CD8-positive, alpha-beta memory T cell (primary cell): ENCODE measurements around the gene PGF. TPM values are rescaled to one million over a fixed set of nuclear protein-coding genes. Genes with fewer than 3 reads are reported as not detected.
A peak's percentile ranks its signal among the peaks of the same experiment; 100 is the strongest.

Experiments
- CTCF ChIA-PET: fragments of 350-600 bp; sonication (Branson Sonifier 250); formaldehyde crosslinking; loops from one replicate; lab custom pipeline; 2021; ENCODE audit warnings: antibody characterized with exemption; lab: Charles Lee
- POLR2A ChIA-PET: fragments of 350-600 bp; sonication (Branson Sonifier 250); formaldehyde crosslinking; loops from one replicate; lab custom pipeline; 2021; ENCODE audit warnings: antibody characterized with exemption; lab: Charles Lee
- DNase-seq, 5 donors: peaks; one replicate each; pipeline versions ENCODE4 v3.0.0 to v3.0.0-alpha.2; 2020 to 2022; ENCODE audit warnings: mixed read lengths in 1 of 5
- H3K27ac ChIP-seq: one replicate; pipeline ENCODE4 v1.7.0; 2013; ENCODE audit warnings: low read depth, mild to moderate bottlenecking, low read length, moderate library complexity
- H3K27me3 ChIP-seq: 2 replicates; pipeline ENCODE4 v1.7.0; 2013; ENCODE audit warnings: low read length, mild to moderate bottlenecking; ENCODE audit not compliant: insufficient read depth, poor library complexity, severe bottlenecking
- H3K36me3 ChIP-seq: 2 replicates; pipeline ENCODE4 v1.7.0; 2013; ENCODE audit warnings: mild to moderate bottlenecking, low read length, moderate library complexity; ENCODE audit not compliant: insufficient read depth
- H3K4me1 ChIP-seq: 2 replicates; pipeline ENCODE4 v1.7.0; 2013; ENCODE audit warnings: mild to moderate bottlenecking, low read length, moderate library complexity; ENCODE audit not compliant: insufficient read depth
- H3K4me3 ChIP-seq: 2 replicates; pipeline ENCODE4 v1.7.0; 2013; ENCODE audit warnings: mild to moderate bottlenecking, low read length
- H3K9me3 ChIP-seq: 2 replicates; pipeline ENCODE4 v1.7.0; 2013; ENCODE audit warnings: mild to moderate bottlenecking, low read length
- H3K27ac Mint-ChIP-seq, 8 donors: one replicate each; pipeline ENCODE4 v1.8.0; 2020 to 2021; ENCODE audit warnings: mixed read lengths in 8 of 8, mild to moderate bottlenecking in 6 of 8, inconsistent platforms in 3 of 8, moderate library complexity in 3 of 8
- H3K27me3 Mint-ChIP-seq, 2 donors: one replicate each; pipeline ENCODE4 v1.8.0; 2020 to 2021; ENCODE audit warnings: mixed read lengths in 2 of 2, mild to moderate bottlenecking in 1 of 2, moderate library complexity in 1 of 2
- H3K36me3 Mint-ChIP-seq, 3 donors: one replicate each; pipeline ENCODE4 v1.8.0; 2020 to 2021; ENCODE audit warnings: mixed read lengths in 3 of 3, inconsistent platforms in 1 of 3, mild to moderate bottlenecking in 1 of 3
- H3K4me1 Mint-ChIP-seq, 3 donors: one replicate each; pipeline ENCODE4 v1.8.0; 2020 to 2021; ENCODE audit warnings: mixed read lengths in 3 of 3, inconsistent platforms in 1 of 3, mild to moderate bottlenecking in 1 of 3
- H3K4me3 Mint-ChIP-seq, 7 donors: one replicate each; pipeline ENCODE4 v1.8.0; 2020 to 2021; ENCODE audit warnings: mixed read lengths in 7 of 7, mild to moderate bottlenecking in 6 of 7, moderate library complexity in 4 of 7, inconsistent platforms in 2 of 7
- H3K9me3 Mint-ChIP-seq, 5 donors: one replicate each; pipeline ENCODE4 v1.8.0; 2020 to 2022; ENCODE audit warnings: mixed read lengths in 5 of 5, mild to moderate bottlenecking in 3 of 5, moderate library complexity in 2 of 5, inconsistent platforms in 1 of 5
- polyA plus RNA-seq: library from polyadenylated mRNA; unstranded; fragments of 300-500 nt; fragmentation: Illumina TruSeq; gene quantifications from one replicate; pipeline ENCODE4 v1.2.3, GENCODE V29; 2021
- total RNA-seq, 2 experiments: library from RNA; stranded (reverse); gene quantifications; one replicate each; pipeline ENCODE4 v1.2.3, GENCODE V29; 2021

Gene PGF
- total and polyA plus RNA-seq, 3 experiments from 2014 or later: 0.29 TPM; not detected in 2

- Histone ChIP-seq H3K4me3 (no peak overlapping the region), H3K27me3 (no peaks in the 10 kb centered on the region), H3K9me3 (no peaks in the 10 kb centered on the region), H3K27ac (no peak overlapping the region), H3K36me3 (no peaks in the 10 kb centered on the region), H3K4me1 (no peaks in the 10 kb centered on the region)
- Mint-ChIP-seq H3K27ac (peak overlapping the region in 2 of 8 donors; percentile 41 to 51), H3K9me3 (no peaks in the 10 kb centered on the region), H3K4me1 (peaks cover 0 to 2% (median 0%) of the 10 kb centered on the region in 3 donors), H3K36me3 (no peaks in the 10 kb centered on the region), H3K27me3 (no peaks in the 10 kb centered on the region), H3K4me3 (no peak overlapping the region)
- ChIA-PET POLR2A (no interaction called here), CTCF (interaction anchor here (1.5 to 10.6 kb wide), 3 partner anchors 11 to 176 kb away, joined by 3 to 334 read pairs (median 3); partner anchors contain the start of gene RPS6KL1)
- no peak for DNase-seq
Measured at GRCh38 chr14:74911704-74912103, 43.7 kb downstream of the PGF start.

DNA sequence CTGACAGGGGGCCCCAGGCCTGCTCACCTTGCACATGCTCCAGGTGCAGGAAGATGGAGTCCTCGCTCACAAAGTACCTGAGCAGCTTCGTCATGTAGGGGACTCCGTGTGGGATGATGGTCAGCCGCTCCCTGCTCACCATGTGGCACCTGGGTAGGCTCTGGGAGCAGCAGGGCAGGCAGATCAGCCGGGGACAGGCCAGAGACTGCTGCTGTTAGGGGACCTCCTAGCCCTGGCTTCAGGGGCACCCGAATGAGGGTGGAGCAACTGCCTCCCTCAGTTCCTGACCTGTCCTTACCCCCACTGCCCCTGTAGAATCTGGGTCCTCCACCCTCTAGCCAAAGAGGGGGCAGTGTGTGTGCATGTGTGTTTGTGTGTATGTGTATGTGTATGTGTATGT is 44.2 kb downstream of the PGF start:
- Histone ChIP-seq H3K9me3 (no peaks in the 10 kb centered on the region), H3K27ac (no peak overlapping the region), H3K36me3 (no peaks in the 10 kb centered on the region), H3K4me1 (no peaks in the 10 kb centered on the region), H3K4me3 (no peak overlapping the region), H3K27me3 (no peaks in the 10 kb centered on the region)
- CTCF ChIA-PET: interaction anchor here (1.5 to 10.6 kb wide), 2 partner anchors 11 to 52 kb away, joined by 3 to 334 read pairs; partner anchors contain the start of gene RPS6KL1
- Mint-ChIP-seq H3K4me1 (peaks cover 0 to 2% (median 0%) of the 10 kb centered on the region in 3 donors), H3K36me3 (no peaks in the 10 kb centered on the region), H3K4me3 (no peak overlapping the region), H3K9me3 (no peaks in the 10 kb centered on the region), H3K27ac (peak overlapping the region in 2 of 8 donors; percentile 41 to 51), H3K27me3 (no peaks in the 10 kb centered on the region)
- DNase-seq: no peak
- POLR2A ChIA-PET: interaction anchor here (0.7 kb wide), 1 partner anchor 86 kb away, joined by 6 read pairs; no protein-coding TSS in a partner anchor

- no peaks in the 10 kb centered on the region for H3K9me3 ChIP-seq
- H3K27me3 ChIP-seq: no peaks in the 10 kb centered on the region
- no peaks in the 10 kb centered on the region for H3K36me3 ChIP-seq
- Mint-ChIP-seq H3K27me3 (no peaks in the 10 kb centered on the region), H3K36me3 (peaks cover 0 to 3% (median 0%) of the 10 kb centered on the region in 3 donors), H3K9me3 (no peaks in the 10 kb centered on the region), H3K27ac (peak overlapping the region in 3 of 8 donors; percentile 36 to 77 (median 47)), H3K4me1 (peaks cover 3 to 5% (median 4%) of the 10 kb centered on the region in 3 donors), H3K4me3 (no peak overlapping the region)
- no peaks in the 10 kb centered on the region for H3K4me1 ChIP-seq
- no peak overlapping the region for H3K4me3 ChIP-seq
- ChIA-PET POLR2A (interaction anchor here (0.7 kb wide), 2 partner anchors 85 to 133 kb away, joined by 5 to 6 read pairs; no protein-coding TSS in a partner anchor), CTCF (interaction anchor here (10.6 kb wide), 1 partner anchor 52 kb away, joined by 334 read pairs; no protein-coding TSS in a partner anchor)
- DNase-seq: no peak
- no peak overlapping the region for H3K27ac ChIP-seq
Measured at GRCh38 chr14:74910556-74910955, 44.8 kb downstream of the PGF start.

- H3K27ac Mint-ChIP-seq: no peak overlapping the region
- no peak for DNase-seq
- H3K27me3 ChIP-seq: no peaks in the 10 kb centered on the region
- no peaks in the 10 kb centered on the region for H3K36me3 ChIP-seq
- H3K4me3 Mint-ChIP-seq: no peak overlapping the region
- no peak overlapping the region for H3K27ac ChIP-seq
- H3K9me3 Mint-ChIP-seq: no peaks in the 10 kb centered on the region
- H3K9me3 ChIP-seq: no peaks in the 10 kb centered on the region
- H3K4me1 Mint-ChIP-seq: peaks cover 5 to 7% (median 5%) of the 10 kb centered on the region in 3 donors
- no peaks in the 10 kb centered on the region for H3K4me1 ChIP-seq
- ChIA-PET POLR2A (no interaction called here), CTCF (interaction anchor here (10.6 kb wide), 1 partner anchor 51 kb away, joined by 334 read pairs; no protein-coding TSS in a partner anchor)
- H3K36me3 Mint-ChIP-seq: peaks cover 0 to 5% (median 0%) of the 10 kb centered on the region in 3 donors
- no peaks in the 10 kb centered on the region for H3K27me3 Mint-ChIP-seq
- H3K4me3 ChIP-seq: no peak overlapping the region
Measured at GRCh38 chr14:74909911-74910310, 45.5 kb downstream of the PGF start.

GRCh38 chr14:74909501-74909900 is 45.9 kb downstream of the PGF start:
- CTCF ChIA-PET: interaction anchor here (10.6 kb wide), 1 partner anchor 50 kb away, joined by 334 read pairs; no protein-coding TSS in a partner anchor
- Mint-ChIP-seq H3K27me3 (no peaks in the 10 kb centered on the region), H3K4me3 (no peak overlapping the region), H3K27ac (no peak overlapping the region), H3K4me1 (peaks cover 5 to 8% (median 5%) of the 10 kb centered on the region in 3 donors), H3K9me3 (no peaks in the 10 kb centered on the region), H3K36me3 (peaks cover 0 to 8% (median under 1%) of the 10 kb centered on the region in 3 donors)
- Histone ChIP-seq H3K36me3 (no peaks in the 10 kb centered on the region), H3K4me3 (no peak overlapping the region), H3K27me3 (no peaks in the 10 kb centered on the region), H3K27ac (no peak overlapping the region), H3K9me3 (no peaks in the 10 kb centered on the region), H3K4me1 (no peaks in the 10 kb centered on the region)
- no peak for DNase-seq
- POLR2A ChIA-PET: no interaction called here

DNA sequence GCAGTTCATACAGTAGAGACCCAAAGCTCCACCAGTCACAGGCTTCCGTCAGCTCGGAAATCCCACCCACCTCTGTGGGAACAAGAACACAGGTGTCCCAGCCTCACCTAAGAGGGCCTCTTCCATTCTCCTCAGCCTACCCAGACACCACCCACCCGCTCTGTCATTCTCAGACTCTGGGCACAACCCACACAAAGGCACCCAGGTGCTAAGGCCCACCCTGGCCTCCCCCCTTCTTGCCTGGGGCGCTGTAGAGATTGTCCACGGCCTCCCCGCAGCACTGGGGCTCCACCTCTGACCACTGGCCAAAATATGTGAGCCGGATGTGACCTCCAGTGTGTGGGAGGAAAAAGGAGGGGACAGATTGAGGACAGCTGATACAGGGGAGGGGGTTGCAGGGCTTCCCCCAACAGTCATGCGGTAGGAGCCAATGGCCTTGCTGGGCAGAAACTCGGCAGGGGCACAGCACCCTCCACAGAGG is 46.5 kb downstream of the PGF start:
- Mint-ChIP-seq H3K27ac (peak overlapping the region in 2 of 8 donors; percentile 23 to 36), H3K27me3 (no peaks in the 10 kb centered on the region)
- CTCF ChIA-PET: interaction anchor here (0.8 to 10.6 kb wide), 3 partner anchors 30 to 179 kb away, joined by 5 to 334 read pairs (median 84); partner anchors contain the start of genes DLST and PROX2

GRCh38 chr14:74907744-74908143 is 47.7 kb downstream of the PGF start:
- H3K4me1 Mint-ChIP-seq: peaks cover 5 to 9% (median 8%) of the 10 kb centered on the region in 3 donors
- no peak overlapping the region for H3K4me3 Mint-ChIP-seq
- H3K9me3 Mint-ChIP-seq: no peaks in the 10 kb centered on the region
- Histone ChIP-seq H3K27me3 (no peaks in the 10 kb centered on the region), H3K27ac (no peak overlapping the region), H3K36me3 (peaks cover 5% of the 10 kb centered on the region), H3K4me3 (no peak overlapping the region), H3K4me1 (no peaks in the 10 kb centered on the region), H3K9me3 (no peaks in the 10 kb centered on the region)
- H3K27ac Mint-ChIP-seq: no peak overlapping the region
- no peak for DNase-seq
- peaks cover 0 to 24% (median 2%) of the 10 kb centered on the region in 3 donors for H3K36me3 Mint-ChIP-seq
- ChIA-PET POLR2A (no interaction called here), CTCF (interaction anchor here (0.9 to 10.6 kb wide), 4 partner anchors 28 to 296 kb away, joined by 3 to 334 read pairs (median 44); partner anchors contain the start of genes DLST, LTBP2 and PROX2)
- no peaks in the 10 kb centered on the region for H3K27me3 Mint-ChIP-seq

More for the DNA sequence above, 46.5 kb downstream of the PGF start:
- Histone ChIP-seq H3K4me3 (no peak overlapping the region), H3K4me1 (no peaks in the 10 kb centered on the region), H3K9me3 (no peaks in the 10 kb centered on the region), H3K27ac (no peak overlapping the region), H3K27me3 (no peaks in the 10 kb centered on the region), H3K36me3 (no peaks in the 10 kb centered on the region)
- Mint-ChIP-seq H3K4me3 (no peak overlapping the region), H3K36me3 (peaks cover 0 to 13% (median 2%) of the 10 kb centered on the region in 3 donors), H3K9me3 (no peaks in the 10 kb centered on the region), H3K4me1 (peaks cover 5 to 8% (median 8%) of the 10 kb centered on the region in 3 donors)
- no peak for DNase-seq
- POLR2A ChIA-PET: no interaction called here

DNA sequence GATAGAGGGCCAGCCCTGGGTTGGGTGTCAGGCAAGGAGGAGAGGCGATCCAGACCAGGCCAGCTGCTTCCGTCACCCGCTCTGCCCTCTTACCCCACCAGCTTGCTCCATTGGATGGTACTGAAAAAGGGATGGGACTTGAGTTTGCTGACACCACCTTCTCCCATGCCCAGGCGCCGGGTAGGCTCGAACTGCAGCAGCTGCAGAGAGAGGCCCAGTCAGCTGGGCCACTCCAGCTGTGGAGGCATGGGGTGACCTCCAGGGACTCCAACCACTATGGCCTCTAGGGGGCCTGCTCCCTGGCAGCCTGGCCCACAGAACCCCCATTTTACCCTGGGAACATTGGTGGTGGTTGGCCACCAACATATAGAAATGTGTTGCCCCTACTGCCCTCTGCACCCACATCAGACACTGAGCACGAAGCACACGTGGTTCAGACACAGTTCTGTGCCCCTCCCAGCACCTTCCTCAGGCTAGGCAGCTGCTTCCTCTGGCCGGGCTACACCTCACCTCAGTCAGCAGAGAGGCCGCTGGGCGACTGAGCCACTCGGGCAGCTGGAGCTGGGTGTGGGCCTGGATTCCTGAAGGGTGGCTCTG is 48.4 kb downstream of the PGF start:
- ChIA-PET CTCF (interaction anchor here (0.9 to 10.6 kb wide), 9 partner anchors 10 to 295 kb away, joined by 3 to 334 read pairs (median 8); partner anchors contain the start of genes DLST, LTBP2 and PROX2), POLR2A (no interaction called here)
- peaks cover 5 to 9% (median 8%) of the 10 kb centered on the region in 3 donors for H3K4me1 Mint-ChIP-seq
- peak overlapping the region in 2 of 8 donors; percentile 38 to 65 for H3K27ac Mint-ChIP-seq
- Histone ChIP-seq H3K4me1 (no peaks in the 10 kb centered on the region), H3K27me3 (no peaks in the 10 kb centered on the region), H3K9me3 (no peaks in the 10 kb centered on the region), H3K27ac (no peak overlapping the region), H3K36me3 (peaks cover 12% of the 10 kb centered on the region), H3K4me3 (no peak overlapping the region)
- no peaks in the 10 kb centered on the region for H3K27me3 Mint-ChIP-seq
- peaks cover 0 to 31% (median 2%) of the 10 kb centered on the region in 3 donors for H3K36me3 Mint-ChIP-seq
- H3K4me3 Mint-ChIP-seq: no peak overlapping the region
- no peak for DNase-seq
- no peaks in the 10 kb centered on the region for H3K9me3 Mint-ChIP-seq
